NCI-H1092 (cell line): ENCODE data around the gene LOX.

Experiments used
- DNase-seq: peaks from one replicate; lab custom pipeline; 2025; lab: John Stamatoyannopoulos, UW

LOX gene

DNA sequence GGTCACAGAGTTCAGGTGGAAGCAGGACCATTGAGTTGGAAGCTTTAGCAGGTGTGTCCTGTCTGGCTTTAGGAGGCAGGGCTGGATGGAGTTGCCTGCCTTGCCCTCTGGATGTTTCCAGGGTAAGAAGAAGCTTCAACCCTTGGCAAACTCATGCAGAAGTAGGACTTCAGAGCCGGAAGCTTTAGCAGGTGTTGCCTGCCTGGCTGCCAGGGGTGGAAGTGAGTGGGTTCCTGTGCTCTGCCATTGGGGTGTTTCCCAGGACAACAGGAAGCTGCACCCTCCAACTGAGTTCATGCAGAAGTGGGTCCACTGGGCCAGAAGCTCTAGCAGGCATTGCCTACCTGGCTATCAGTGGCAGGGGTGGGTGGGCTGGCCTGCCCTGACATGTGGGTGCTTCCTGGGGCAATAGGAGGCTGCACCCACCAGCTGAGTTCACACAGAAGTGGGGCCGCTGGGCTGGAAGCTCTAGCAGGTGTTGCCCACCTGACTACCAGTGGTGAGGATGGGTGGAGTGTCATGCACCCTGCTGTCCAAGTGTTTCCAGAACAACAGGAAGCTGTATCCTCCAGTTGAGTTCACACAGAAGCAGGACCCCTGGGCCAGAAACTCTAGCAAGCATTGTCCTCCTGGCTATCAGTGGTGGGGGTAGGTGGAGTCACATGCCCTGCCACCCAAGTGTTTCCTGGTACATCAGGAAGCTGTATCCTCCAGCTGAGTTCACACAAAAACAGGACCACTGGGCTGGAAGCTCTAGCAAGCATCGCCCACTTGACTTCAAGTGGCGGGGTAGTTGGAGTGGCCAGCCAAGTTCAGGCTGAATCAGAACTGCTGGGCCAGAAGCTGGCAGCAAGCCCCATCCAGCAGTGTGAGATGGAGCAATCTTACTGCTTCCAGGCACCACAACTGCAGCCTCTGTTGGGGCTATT is 24.6 kb downstream of the LOX start:
- peak; percentile 15 for DNase-seq

DNA sequence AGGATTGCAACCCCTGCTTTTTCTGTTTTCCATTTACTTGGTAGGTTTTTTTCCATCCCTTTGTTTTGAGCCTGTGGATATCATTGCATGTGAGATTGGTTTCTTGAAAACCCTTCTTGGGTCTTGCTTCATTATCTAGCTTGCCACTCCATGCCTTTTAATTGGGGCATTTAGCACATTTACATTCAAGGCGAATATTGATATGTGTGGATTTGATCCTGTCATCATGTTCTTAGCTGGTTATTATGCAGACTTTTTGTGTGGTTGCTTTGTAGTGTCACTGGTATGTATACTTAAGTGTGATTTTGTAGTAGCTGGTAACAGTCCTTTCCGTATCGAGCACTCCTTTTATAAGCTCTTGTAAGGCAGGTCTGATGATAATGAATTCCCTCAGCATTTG is 26.5 kb downstream of the LOX start:
- DNase-seq = no peak

DNA sequence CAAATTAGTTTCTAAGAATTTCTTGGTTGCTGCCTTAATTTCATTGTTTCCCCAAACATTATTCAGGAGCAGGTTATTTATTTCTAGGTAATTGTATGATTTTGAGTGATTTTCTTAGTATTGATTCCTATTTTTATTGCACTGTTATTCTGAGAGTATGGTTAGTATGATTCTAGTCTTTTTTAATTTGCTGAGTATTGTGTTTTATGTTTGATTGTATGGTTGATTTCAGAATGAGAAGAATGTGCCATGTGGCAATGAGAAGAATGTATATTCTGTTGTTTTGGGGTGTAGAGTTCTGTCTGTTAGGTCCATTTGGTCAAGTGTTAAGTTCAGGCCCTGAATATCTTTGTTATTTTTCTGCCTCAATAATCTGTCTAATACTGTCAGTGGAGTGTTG is 27.1 kb downstream of the LOX start:
- no peak for DNase-seq

DNA sequence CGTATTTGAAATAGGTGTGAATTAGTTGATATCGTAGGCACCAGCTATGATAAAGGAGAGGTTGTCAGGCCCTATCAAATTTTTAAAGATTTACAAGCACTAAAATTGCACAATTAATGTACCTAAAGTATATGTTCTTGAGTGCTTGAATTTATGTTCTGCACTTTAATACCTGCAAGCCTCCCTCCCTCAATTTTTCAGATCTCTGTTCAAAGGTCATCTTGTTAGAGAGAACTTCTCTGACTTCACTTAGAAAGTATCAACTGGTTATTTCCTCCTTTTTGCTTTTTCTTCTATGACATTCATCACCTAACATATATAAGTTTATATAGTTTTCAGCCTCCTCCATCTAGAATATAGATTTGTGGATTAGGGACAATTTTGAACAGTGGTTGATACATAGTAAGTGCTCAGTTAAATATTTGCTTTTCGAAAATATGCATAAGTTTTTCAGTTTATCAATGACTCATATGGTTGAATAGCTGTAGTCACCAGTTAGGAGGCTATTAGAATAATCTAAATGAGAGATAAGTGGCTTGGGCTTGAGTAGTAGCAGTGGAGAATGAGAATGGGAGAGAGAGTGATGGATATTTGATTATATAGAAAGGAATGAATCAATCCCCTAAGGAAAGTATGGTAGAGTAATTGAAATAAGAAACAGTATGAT is 37.3 kb downstream of the LOX start:
- no peak for DNase-seq

DNA sequence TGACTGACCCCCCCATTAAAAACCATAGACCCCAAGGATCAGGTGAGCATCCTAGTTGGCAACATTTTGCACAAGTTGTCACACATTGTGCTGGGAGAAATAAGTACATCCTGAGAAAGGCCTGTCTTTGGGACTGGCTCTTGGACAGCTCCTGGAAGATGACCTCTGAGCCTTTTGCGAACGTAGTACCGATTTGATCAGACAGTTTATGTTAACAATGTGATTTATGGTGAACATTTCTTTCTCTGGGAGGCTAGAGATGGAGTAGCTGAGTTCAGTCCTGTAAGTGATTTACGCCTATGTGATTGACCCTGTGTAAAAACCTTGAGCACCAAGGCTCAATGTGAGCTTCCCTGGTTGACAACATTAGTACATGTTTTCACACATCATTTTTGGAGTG is 41.7 kb downstream of the LOX start:
- no peak for DNase-seq

DNA sequence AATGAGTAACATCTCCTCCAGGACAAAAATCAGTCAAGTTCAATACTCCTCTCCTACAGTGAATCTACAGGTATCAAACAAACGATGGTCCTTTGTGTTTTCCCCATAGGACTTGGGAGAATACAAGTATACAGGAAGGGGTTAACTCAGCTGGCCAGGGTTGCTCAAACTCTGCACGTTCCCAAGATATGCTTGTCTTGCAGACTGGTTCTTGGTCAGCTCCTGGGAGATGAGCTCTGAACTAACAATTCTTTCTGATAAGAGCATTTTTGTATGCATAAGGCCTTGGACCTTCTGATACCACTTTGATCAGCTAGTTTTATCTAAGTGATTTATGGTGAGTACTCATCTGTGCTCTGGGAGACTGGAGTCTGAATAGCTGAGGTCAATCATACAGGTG is 42.1 kb downstream of the LOX start:
- DNase-seq = no peak

DNA sequence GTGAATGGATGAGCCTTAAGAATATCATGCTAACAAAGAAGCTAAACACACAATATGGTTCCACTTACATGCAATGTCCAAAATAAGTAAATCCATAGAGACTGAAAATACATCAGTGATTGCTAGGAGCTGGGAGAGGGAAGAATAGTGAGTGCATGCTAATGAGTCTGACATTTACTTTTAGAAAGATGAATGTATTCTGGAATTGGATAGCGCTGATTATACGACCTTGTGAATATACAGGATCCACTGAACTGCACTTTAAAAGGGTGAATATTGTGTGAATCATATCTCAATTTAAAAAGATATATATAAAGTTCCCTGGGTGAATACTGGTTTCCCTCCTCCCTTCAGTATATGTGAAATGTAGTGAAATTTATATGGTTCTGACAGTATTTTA is 46.2 kb downstream of the LOX start:
- no peak for DNase-seq

DNA sequence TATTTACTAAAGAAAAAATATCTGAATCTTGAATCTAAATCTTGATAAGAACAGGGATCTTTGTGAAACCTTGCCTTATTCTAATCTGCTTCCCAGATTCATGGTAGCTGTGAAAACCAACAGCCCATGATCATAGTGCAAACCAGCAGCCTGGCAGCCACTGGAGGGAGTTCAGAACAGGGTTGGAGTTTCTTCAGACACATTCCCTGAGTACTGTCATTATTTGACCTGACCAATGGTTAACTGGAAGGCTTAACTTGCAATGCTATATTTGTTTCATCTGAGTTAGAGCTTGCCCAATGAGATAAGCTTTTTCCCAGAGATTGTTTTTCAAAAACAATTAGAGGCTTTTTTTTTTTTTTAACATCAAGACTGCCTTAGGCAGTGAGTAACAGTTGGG is 47.8 kb downstream of the LOX start:
- no peak for DNase-seq

DNA sequence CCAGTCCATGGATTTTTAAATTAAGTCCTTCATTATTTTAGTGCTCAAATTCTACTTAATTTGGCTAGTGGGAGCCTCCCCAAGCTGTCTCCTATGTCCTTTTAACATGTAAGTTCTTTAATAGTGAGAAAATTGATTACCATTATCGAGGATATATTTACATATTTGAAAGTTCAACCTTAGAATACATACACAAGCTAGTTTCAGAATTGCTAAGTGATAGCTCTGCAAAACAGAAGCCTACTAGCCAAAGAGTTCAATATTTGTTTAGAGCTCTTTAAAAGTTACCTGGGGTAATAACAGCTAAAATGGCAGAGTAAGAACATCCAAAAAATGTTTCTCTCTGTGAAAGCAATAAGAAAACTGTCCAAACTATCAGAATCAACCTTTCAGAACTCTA is 48.2 kb downstream of the LOX start:
- DNase-seq = no peak

DNA sequence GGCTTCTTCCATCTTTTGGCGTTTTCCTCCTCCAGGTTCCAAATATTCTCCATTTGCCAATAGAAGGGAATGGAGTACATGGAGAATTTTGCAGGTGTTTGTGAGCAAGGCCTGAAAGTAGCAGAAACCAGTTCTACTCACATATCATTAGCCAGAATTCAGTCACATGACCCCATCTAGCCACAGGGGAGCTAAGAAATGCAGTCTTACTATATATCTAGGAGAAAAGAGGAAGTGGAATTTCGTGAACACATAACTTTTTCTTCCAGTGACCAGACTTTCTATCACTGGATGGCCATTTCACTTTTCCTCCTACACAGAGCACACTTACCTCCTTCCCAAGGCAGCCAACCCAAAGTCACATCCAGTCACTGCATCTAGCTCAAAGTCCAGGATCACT is 55.1 kb downstream of the LOX start:
- DNase-seq = no peak

DNA sequence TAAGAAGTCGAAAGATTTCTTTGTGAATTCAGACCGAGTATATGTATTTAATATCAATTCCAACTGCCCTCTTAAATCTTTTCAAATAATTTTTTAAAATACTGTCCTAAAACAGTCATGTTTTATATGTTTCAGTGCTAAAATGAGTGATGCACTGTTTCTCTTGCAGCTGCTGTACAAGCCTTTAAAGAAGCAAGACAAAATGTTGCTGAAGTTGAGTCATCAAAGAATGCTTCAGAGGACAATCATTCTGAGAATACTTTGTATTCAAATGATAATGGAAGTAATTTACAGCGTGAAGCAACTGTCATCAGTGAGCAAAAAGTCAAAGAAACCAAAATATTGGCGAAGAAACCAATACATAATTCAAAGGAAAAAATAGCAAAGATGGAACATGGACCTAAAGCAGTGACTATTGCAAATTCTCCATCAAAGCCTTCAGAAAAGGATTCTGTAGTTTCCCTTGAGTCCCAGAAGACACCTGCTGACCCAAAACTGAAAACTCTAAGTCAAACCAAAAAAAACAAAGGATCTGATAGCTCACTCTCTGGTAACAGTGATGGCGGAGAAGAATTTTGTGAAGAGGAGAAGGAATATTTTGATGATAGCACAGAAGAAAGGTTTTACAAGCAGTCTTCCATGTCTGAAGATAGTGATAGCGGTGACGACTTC is 58.0 kb downstream of the LOX start:
- DNase-seq = no peak

DNA sequence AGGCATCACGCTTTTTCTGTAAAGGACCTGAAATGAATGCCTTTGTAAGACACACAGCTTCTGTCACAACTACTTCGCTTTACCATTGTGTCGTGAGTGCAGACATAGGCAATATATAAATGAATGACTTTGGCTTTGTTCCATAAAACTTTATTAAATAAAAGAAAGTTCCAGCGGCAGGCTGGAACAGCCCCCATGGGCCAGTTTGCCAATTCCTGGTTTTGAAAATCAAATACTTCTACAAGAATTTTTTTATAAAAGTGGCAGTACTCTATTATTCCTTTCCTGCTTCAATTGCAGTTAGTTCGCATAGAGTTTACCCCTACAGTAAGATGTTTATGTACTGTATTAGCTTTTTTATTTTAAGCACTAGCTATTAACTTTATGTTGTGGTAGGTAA is 62.6 kb downstream of the LOX start:
- no peak for DNase-seq

DNA sequence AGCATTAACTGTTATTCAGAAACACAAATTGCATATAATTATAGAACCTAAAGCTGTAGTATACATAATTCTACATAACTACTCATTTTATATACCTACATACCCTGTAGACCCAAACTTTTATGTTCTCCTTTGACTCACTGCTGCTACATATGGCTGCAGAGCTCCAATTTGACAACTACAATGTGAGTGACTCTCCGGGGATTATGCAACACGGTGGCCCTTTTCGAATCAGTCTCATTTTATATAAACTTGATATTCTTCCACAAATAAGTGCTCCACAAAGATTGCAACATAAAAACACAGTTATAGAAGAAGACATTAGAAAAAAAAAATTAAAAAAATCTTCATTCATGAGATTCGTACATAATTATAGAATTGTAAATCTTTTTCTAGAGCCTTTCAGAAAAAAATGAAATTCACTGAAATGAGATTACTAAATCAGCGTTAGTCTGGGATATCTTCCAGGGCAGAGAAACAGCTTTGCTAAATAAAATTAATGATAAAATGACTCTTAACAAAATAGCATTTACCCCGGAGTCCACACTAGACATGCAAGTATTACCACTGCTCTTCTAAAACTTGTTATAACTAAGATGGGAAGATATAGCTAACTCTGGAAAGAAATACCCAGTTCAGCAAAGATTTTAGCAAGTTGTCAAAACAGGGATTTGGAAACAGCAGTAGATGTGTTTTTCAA is 63.7 kb downstream of the LOX start:
- DNase-seq = no peak
